C4-2B (cell line): ENCODE measurements around the gene SEZ6.

ENCODE experiments used
- H3K27ac ChIP-seq: fragments of 450-650 bp; 2 replicates; pipeline ENCODE4 v1.5.1; 2017
- ZFX ChIP-seq: fragments of 450-650 bp; IDR thresholded peaks from 2 replicates; pipeline ENCODE4 v1.6.1; 2017
- TF ChIP-seq, protein P1 (sequence below): fragments of 450-650 bp; conservative IDR thresholded peaks from 2 replicates; pipeline ENCODE4 v1.5.1; 2017; ENCODE audit warnings: mild to moderate bottlenecking

Gene SEZ6, protein sequence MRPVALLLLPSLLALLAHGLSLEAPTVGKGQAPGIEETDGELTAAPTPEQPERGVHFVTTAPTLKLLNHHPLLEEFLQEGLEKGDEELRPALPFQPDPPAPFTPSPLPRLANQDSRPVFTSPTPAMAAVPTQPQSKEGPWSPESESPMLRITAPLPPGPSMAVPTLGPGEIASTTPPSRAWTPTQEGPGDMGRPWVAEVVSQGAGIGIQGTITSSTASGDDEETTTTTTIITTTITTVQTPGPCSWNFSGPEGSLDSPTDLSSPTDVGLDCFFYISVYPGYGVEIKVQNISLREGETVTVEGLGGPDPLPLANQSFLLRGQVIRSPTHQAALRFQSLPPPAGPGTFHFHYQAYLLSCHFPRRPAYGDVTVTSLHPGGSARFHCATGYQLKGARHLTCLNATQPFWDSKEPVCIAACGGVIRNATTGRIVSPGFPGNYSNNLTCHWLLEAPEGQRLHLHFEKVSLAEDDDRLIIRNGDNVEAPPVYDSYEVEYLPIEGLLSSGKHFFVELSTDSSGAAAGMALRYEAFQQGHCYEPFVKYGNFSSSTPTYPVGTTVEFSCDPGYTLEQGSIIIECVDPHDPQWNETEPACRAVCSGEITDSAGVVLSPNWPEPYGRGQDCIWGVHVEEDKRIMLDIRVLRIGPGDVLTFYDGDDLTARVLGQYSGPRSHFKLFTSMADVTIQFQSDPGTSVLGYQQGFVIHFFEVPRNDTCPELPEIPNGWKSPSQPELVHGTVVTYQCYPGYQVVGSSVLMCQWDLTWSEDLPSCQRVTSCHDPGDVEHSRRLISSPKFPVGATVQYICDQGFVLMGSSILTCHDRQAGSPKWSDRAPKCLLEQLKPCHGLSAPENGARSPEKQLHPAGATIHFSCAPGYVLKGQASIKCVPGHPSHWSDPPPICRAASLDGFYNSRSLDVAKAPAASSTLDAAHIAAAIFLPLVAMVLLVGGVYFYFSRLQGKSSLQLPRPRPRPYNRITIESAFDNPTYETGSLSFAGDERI

DNA sequence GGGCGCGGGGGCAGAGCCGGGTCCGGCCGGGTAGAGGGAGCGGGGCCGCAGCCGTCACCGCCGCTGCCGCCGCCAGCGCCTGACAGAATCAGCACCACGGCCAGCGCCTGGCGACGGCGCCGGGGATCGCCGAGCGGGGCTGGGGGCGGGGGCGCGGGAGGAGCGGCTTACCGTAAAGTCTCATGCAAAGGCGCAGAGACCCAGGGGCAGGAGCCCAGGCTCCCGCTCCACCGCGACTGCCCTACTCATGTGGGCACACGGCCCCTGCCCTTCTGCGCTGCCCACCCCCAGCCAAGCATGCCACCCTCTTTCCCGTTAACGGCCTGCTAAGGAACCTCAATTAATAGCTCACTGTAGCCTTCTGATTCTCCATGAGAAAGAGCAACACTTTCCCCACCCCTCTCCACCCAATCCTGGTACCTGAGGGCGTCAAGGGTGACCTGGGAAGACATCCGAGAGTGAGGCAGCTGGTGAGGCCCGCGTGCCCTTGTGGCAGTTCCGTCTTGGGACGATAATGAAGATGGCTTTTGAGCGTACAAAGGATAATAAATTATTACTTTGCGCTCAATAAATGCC, at the start of gene SEZ6:
Gene SEZ6, minus strand, starts transcription at position 98 of the 576 bp plus-strand sequence. CDS start 164 bp downstream, outside the sequence.
- TF ChIP-seq ZFX: no peak
- TF ChIP-seq, protein P1, sequence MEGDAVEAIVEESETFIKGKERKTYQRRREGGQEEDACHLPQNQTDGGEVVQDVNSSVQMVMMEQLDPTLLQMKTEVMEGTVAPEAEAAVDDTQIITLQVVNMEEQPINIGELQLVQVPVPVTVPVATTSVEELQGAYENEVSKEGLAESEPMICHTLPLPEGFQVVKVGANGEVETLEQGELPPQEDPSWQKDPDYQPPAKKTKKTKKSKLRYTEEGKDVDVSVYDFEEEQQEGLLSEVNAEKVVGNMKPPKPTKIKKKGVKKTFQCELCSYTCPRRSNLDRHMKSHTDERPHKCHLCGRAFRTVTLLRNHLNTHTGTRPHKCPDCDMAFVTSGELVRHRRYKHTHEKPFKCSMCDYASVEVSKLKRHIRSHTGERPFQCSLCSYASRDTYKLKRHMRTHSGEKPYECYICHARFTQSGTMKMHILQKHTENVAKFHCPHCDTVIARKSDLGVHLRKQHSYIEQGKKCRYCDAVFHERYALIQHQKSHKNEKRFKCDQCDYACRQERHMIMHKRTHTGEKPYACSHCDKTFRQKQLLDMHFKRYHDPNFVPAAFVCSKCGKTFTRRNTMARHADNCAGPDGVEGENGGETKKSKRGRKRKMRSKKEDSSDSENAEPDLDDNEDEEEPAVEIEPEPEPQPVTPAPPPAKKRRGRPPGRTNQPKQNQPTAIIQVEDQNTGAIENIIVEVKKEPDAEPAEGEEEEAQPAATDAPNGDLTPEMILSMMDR: no peak
- no peak within 1 kb of the TSS for H3K27ac ChIP-seq

DNA sequence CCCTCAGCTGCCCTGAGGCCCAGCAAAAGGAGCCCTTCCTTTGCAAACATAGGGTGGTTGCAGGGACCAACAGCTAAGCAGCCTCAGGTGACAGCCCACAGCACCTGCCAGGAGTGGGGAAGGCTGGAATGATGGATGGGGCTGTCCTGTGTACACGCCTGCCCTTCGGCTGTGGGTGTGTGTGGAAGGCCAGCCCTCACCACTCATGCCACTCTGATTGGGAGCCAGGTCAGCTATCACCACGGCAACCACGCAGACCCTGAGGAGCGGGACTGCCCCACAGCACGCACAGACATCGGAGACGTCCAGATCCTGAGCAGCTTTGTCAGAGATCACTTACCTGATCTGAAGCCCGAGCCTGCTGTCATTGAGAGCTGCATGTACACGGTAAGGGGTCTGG, 49.0 kb upstream of the SEZ6 start:
- H3K27ac ChIP-seq: no peak overlapping the region
- TF ChIP-seq, protein P1: no peak
- TF ChIP-seq ZFX: no peak

DNA sequence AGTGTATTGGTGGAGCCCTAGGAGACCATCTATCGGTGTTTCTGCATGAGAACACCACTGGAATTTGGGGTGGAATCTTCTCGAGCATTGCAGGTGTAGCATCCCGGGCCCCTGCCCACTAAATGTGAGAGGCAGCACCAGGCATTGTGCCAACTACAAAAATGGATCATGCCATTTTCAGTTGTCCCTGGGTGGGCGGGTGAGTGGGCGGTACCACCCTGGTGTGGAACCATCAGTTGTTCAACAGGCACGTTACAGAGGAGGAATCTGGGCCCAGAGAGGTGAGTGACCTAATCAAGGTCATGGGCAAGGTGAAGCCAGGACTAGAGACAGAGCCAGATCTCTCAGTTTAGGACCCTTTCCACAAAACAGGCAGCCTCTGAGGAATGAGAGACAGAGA, 45.9 kb upstream of the SEZ6 start:
- H3K27ac ChIP-seq: no peak overlapping the region
- TF ChIP-seq ZFX: no peak
- TF ChIP-seq, protein P1: no peak

DNA sequence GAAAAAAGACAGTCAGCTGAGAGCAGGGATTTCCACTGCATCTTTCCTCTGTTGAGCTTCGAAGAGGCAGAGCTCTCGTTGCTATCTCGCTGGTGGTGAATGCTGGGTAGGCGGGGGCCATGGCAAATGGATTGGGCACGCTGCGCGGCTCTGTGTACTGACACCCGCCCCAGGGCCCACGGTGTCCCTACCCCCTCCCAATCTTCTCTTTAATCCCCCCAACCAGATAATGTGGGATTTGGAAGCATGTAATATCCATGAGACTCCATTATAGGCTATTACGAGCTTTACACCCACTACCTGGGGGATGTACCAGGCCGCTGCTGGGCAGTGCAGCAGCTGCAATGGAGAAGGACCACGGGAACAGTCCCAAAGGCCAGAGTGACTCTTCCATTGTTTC, 45.4 kb upstream of the SEZ6 start:
- H3K27ac ChIP-seq: no peak overlapping the region
- TF ChIP-seq, protein P1: no peak
- TF ChIP-seq ZFX: no peak

DNA sequence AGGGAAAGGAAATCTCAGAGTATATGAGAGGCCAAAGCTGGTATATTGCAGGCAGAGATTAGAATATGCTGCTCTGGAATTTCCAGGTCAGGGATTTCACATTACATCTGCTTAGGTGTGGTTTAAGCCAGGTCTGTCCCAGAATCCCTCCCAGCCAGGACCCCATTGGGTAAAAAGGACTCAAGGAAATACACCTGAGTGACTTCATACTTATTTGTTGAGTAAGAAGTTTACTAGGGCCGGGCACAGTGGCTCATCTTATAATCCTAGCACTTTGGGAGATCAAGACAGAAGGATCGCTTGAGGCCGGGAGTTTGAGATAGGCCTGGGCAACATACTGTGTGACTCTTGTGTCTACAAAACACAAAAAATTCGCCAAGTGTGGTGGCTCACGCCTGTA, 44.3 kb upstream of the SEZ6 start:
- no peak overlapping the region for H3K27ac ChIP-seq
- TF ChIP-seq, protein P1: no peak
- no peak for TF ChIP-seq ZFX

DNA sequence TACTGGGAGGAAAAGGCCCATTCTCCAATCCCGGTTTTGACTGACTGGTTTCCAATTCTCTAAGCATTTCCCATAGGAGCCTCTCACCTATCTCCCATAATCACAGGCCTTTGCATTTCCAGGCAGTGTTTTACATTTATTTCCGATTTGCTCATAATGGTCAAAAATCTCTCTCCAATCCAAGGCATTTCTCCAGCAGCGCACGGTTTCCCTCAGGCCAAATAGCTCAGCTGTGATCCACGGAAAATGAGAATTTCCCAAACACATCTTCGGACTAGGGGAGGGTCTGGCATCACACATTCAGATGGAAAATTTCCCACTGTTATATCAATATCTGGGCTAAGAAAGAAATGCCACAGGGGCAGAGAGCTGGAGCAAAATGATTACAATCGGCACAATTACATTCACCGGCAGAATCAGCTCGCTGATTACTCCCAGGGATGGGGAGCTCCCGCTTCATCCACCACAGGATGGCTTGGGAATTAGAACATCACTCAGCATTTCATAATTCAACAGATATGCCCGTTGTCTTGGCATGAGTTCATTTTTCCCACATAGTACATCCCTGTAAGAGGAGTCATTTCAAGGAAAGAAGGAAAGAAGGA, 43.8 kb upstream of the SEZ6 start:
- TF ChIP-seq, protein P1: no peak
- TF ChIP-seq ZFX: no peak
- H3K27ac ChIP-seq: no peak overlapping the region
